Heart right ventricle (tissue), 16 donors: ENCODE data around the gene SIGLEC14. TPM values are rescaled to one million over a fixed set of nuclear protein-coding genes. Genes with fewer than 3 reads are reported as not detected.

Source experiments
- ATAC-seq, 8 donors: fragments of 200-7000 bp; cut with Tn5 transposase; one replicate each; pipeline ENCODE4 v1.9.1; 2020; ENCODE audit warnings: mild to moderate bottlenecking in 8 of 8, moderate library complexity in 8 of 8, moderate number of reproducible peaks in 1 of 8
- DNase-seq, 2 donors: peaks; one replicate each; pipeline ENCODE4 v3.0.0-alpha.2; 2020
- H3K27ac ChIP-seq, 10 donors: fragments of 200-600 bp; sonication (generic) in 2 of 10; one replicate each; pipeline versions ENCODE4 v1.5.0 to v1.8.0; 2020 to 2022; ENCODE audit warnings: mild to moderate bottlenecking in 3 of 10
- H3K27me3 ChIP-seq, 7 donors: fragments of 200-600 bp; one replicate each; pipeline ENCODE4 v1.8.0; 2021 to 2022; ENCODE audit warnings: mild to moderate bottlenecking in 2 of 7
- H3K36me3 ChIP-seq, 9 donors: fragments of 200-600 bp; sonication (generic) in 1 of 9; one replicate each; pipeline versions ENCODE4 v1.5.0 to v1.8.0; 2020 to 2022; ENCODE audit warnings: mild to moderate bottlenecking in 2 of 9
- H3K4me1 ChIP-seq, 9 donors: fragments of 200-600 bp; sonication (generic) in 1 of 9; one replicate each; pipeline versions ENCODE4 v1.5.0 to v1.8.0; 2020 to 2022; ENCODE audit warnings: mild to moderate bottlenecking in 4 of 9
- H3K4me3 ChIP-seq, 10 donors: fragments of 200-600 bp; sonication (generic) in 2 of 10; one replicate each; pipeline versions ENCODE4 v1.5.0 to v1.8.0; 2020 to 2022; ENCODE audit warnings: mild to moderate bottlenecking in 7 of 10, moderate library complexity in 2 of 10
- H3K9me3 ChIP-seq, 11 donors: fragments of 200-600 bp in 10 of 11; sonication (generic) in 2 of 11; one replicate each; pipeline versions ENCODE4 v1.5.0 to v1.8.0; 2013 to 2022; ENCODE audit warnings: mild to moderate bottlenecking in 2 of 11, control low read depth in 1 of 11, moderate library complexity in 1 of 11
- WGBS, 2 donors: extraction: QIAGEN DNeasy Blood & Tissue Kit; methylation state at CpG; one replicate each; pipeline ENCODE4 v1.1.7; 2013; ENCODE audit warnings: inconsistent platforms in 1 of 2; 5-methylcytosine and 5-hydroxymethylcytosine counted together
- intact Hi-C, 10 donors: fragments of 100-400 bp; cut with DNase I; formaldehyde crosslinking; loops; one replicate each; pipeline versions ENCODE4 v1.11.1 to v1.14.2; 2022
- polyA plus RNA-seq, 2 donors: library from polyadenylated mRNA; stranded (reverse); fragments of 200-250 nt; gene quantifications; one replicate each; pipeline ENCODE4 v1.2.3, GENCODE V29; 2013
- total RNA-seq, 10 donors: library from RNA; stranded (reverse); fragmentation: NEBNext Ultra II Directional in 3 of 10; extraction: Animal tissue kit (Norgen Biotek cat#: 25700) in 3 of 10; gene quantifications; one replicate each; pipeline versions ENCODE4 v1.2.1 to v1.2.4, GENCODE V29; 2021 to 2023
- TF ChIP-seq, protein P1 (sequence below), 9 donors: fragments of 200-600 bp; sonication (generic) in 2 of 9; IDR thresholded peaks; one replicate each; pipeline versions ENCODE4 v1.5.0 to v1.8.0; 2021 to 2022; ENCODE audit warnings: antibody characterized with exemption in 9 of 9, mild to moderate bottlenecking in 5 of 9, moderate library complexity in 1 of 9
- donor health status: Arrhythmogenic right ventricular cardiomyopathy.
- donor health status: ischemic (EF 13 %, LVEDD 7.1; RV severe dilation, severe dysfunction).
- donor health status: healthy with polysubstance abuse.
- donor health status: DM: no; HTN: yes; CAD: no.
- donor health status: DM: no; HTN: no; CAD: no.
- donor health status: ischemic (EF 25% LVEDD 6.9; RV normal size, moderate dysfunction).
- donor health status: ischemic (EF 25% LVEDD 5.7; RV mildly dilated, moderate dysfunction).
- donor health status: healthy.
- donor health status: DM: yes; HTN: yes; CAD: no.
- donor health status: Ischemic cardiomyopathy.
- donor health status: ischemic (EF 35%, LVEDD 5.7; RV mildly dilated, moderate dysfunction).
- donor health status: nonischemic (EF 11% LVEDD 7.7; RV severe dilation, severe dysfunction).
- donor health status: DM: yes; HTN: yes; CAD: no.
- donor health status: PGD.
- donor health status: ischemic (EF 29% LVEDD 5.4; RV normal size, mild dysfunction).
- donor health status: nonischemic (EF 23%, LVEDD 6.1; RV moderate dilation, normal function).

The SIGLEC14 gene
- total and polyA plus RNA-seq, 12 donors: 0.37 to 9.6 (median 1.2) TPM; not detected in 1

DNA sequence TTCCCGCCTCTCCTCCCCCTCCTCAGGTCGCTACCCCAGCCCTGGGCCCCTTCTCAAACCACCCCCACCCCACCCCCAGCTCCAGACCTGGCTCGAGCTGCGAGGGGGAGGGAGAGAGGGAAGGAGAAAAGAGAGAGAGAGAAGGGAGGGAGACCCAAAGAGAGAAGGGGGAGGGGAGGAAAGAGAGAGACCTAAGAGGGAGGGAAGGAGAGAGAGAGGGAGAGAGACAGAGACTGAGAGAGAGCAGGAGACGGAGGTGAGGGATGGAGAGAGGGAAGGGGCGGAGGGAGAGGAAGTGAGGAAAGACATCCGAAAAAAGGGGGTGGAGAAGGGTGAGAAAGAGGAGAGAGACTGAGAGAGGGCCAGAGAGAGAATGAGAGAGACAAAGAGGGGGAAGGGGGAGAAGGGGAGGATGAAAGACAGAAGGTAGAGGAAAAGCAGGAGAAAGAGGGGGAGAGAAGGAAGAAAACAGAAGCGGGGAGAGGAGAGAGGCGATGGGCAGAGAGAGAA is 44.5 kb upstream of the SIGLEC14 start:
- DNase-seq (no peak), ATAC-seq (peak in 3 of 8 donors; percentile 0 to 1 (median 0))
- Histone ChIP-seq H3K4me1 (peaks cover 8 to 61% (median 40%) of the 10 kb centered on the region in 9 donors), H3K9me3 (no peaks in the 10 kb centered on the region), H3K27me3 (peaks cover 0 to 30% (median 0%) of the 10 kb centered on the region in 7 donors), H3K27ac (peak overlapping the region; percentile 93 to 100 (median 97)), H3K36me3 (peaks cover 0 to 41% (median 19%) of the 10 kb centered on the region in 9 donors), H3K4me3 (peak overlapping the region; percentile 63 to 100 (median 90))
- WGBS, 2 donors: 4 to 6% methylated on average over 7 to 9 of the region's 9 CpGs
- intact Hi-C loops: no loop called here
- TF ChIP-seq, protein P1, sequence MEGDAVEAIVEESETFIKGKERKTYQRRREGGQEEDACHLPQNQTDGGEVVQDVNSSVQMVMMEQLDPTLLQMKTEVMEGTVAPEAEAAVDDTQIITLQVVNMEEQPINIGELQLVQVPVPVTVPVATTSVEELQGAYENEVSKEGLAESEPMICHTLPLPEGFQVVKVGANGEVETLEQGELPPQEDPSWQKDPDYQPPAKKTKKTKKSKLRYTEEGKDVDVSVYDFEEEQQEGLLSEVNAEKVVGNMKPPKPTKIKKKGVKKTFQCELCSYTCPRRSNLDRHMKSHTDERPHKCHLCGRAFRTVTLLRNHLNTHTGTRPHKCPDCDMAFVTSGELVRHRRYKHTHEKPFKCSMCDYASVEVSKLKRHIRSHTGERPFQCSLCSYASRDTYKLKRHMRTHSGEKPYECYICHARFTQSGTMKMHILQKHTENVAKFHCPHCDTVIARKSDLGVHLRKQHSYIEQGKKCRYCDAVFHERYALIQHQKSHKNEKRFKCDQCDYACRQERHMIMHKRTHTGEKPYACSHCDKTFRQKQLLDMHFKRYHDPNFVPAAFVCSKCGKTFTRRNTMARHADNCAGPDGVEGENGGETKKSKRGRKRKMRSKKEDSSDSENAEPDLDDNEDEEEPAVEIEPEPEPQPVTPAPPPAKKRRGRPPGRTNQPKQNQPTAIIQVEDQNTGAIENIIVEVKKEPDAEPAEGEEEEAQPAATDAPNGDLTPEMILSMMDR (IDR thresholded peaks at IDR 0.05): no peak

DNA sequence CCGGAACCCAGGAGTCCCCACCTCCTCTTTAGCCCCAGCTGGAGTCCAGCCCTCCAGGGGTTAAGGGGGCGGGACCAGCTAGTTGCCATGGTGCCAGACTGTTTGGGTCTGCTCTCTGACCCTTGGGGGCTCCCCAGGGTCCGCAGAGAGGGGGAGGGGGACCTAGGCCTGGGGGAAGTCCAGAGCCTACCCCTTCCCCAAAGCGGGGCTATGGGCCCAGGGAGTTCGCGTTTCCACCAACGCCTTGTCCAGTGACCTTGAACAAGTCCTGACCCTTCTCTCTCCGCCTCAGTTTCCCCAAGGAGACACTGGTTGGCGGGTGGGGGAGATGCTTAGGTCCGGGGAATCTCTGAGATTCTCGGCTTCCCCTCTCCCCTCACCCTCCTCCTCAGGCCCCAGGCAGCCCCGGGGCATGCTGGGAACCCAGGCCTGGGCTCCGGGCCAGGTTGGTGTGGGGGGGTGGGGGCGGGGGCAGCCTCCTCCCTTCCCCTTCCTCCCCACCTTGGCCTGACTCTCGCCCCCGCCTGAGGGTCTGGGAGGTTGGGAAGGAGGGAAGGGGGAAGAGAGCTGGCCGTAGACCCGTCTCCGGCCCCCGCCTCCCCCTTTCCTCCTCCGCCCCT is 43.9 kb upstream of the SIGLEC14 start:
- DNase-seq: peak; percentile 75 to 78
- Histone ChIP-seq H3K9me3 (no peaks in the 10 kb centered on the region), H3K27me3 (peaks cover 0 to 30% (median 0%) of the 10 kb centered on the region in 7 donors), H3K4me1 (peaks cover 8 to 61% (median 40%) of the 10 kb centered on the region in 9 donors), H3K36me3 (peaks cover 0 to 35% (median 14%) of the 10 kb centered on the region in 9 donors), H3K27ac (peak overlapping the region; percentile 93 to 100 (median 97)), H3K4me3 (peak overlapping the region; percentile 63 to 100 (median 90))
- WGBS, 2 donors: 0% methylated on average over 14 to 19 of the region's 21 CpGs
- intact Hi-C loops: no loop called here
- ATAC-seq: peak; percentile 45 to 73 (median 62)
- TF ChIP-seq, protein P1 (IDR thresholded peaks at IDR 0.05): no peak

DNA sequence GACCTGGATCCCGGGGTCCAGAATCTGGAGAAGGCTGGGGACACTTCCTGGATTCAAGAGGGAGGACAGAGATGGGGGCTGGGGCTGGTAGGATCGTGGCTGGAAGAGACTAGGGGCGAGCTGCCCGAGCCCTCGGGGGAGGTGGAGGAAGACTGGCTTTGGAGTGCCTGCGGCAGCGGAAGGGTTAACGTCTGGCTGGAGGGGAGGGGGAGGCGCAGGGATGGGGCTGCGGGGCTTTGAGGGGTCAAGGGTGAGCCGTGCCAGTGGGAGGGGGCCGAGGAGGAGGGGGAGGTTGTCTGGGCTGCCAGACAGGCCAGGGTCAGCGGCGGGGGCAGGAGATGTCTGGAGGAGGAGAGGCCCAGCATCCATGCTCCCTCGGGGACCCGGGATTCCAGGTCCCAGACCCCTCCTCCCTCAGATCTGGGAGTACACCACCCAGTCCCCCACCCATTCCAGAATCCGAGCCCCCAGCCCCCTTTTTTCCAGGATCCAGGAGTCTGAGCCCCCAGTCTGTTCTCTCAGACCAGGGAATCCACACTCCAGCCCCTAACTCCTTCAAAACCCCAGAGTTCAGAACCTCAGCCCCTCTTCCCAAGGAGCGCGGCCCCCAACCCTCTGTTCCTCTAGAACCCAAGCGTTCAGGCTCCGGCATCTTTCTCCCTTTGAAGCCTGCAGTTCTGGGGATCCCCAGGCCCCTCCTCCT is 43.3 kb upstream of the SIGLEC14 start:
- intact Hi-C loops: loop anchor here in 4 of 10 donors (5.0 to 10.0 kb wide), 3 partner anchors 107 to 317 kb away; partner anchors contain the start of genes FPR3 (in 2 of the 4) and ZNF615 (in 1 of the 4)
- ATAC-seq (peak in 6 of 8 donors; percentile 0 to 18 (median 2)), DNase-seq (peak; percentile 46 to 63)
- WGBS, 2 donors: 0% methylated on average over 20 to 21 of the region's 21 CpGs
- H3K36me3 ChIP-seq: peaks cover 0 to 29% (median 8%) of the 10 kb centered on the region in 9 donors
- peaks cover 8 to 55% (median 40%) of the 10 kb centered on the region in 9 donors for H3K4me1 ChIP-seq
- TF ChIP-seq, protein P1 (IDR thresholded peaks at IDR 0.05): no peak
- peak overlapping the region; percentile 93 to 100 (median 97) for H3K27ac ChIP-seq
- H3K4me3 ChIP-seq: peak overlapping the region; percentile 63 to 100 (median 90)
- H3K27me3 ChIP-seq: peaks cover 0 to 30% (median 0%) of the 10 kb centered on the region in 7 donors
- no peaks in the 10 kb centered on the region for H3K9me3 ChIP-seq
